Urinary bladder (tissue), 4 donors: ENCODE data around the gene CSF1R. TPM values are rescaled to one million over a fixed set of nuclear protein-coding genes. Genes with fewer than 3 reads are reported as not detected.

Experiments
- DNase-seq: peaks from one replicate; pipeline ENCODE4 v3.0.0-alpha.2; 2015; ENCODE audit errors: extremely low spot score
- H3K27ac ChIP-seq: one replicate; pipeline ENCODE4 v1.5.1; 2013; ENCODE audit warnings: low read depth, mild to moderate bottlenecking, moderate library complexity
- H3K36me3 ChIP-seq: one replicate; pipeline ENCODE4 v1.6.1; 2013; ENCODE audit warnings: mild to moderate bottlenecking, moderate library complexity; ENCODE audit not compliant: insufficient read depth
- H3K4me1 ChIP-seq: one replicate; pipeline ENCODE4 v1.6.1; 2013; ENCODE audit warnings: mild to moderate bottlenecking, moderate library complexity; ENCODE audit not compliant: insufficient read depth
- H3K4me3 ChIP-seq: one replicate; pipeline ENCODE4 v1.5.1; 2013; ENCODE audit warnings: low read depth, low read length
- WGBS: extraction: QIAGEN DNeasy Blood & Tissue Kit; methylation state at CpG from one replicate; pipeline ENCODE4 v1.1.7; 2013; 5-methylcytosine and 5-hydroxymethylcytosine counted together
- polyA plus RNA-seq: library from polyadenylated mRNA; stranded (reverse); fragments of 200-250 nt; gene quantifications from one replicate; pipeline ENCODE4 v1.2.3, GENCODE V29; 2013
- total RNA-seq: library from RNA; depleted of rRNA; stranded (reverse); fragments of >200 nt; gene quantifications from one replicate; pipeline ENCODE4 v1.2.3, GENCODE V29; 2014
- donor health status: healthy with polysubstance abuse.
- donor health status: healthy.

CSF1R gene
- total RNA-seq (24.5 TPM), polyA plus RNA-seq (15.8 TPM)

- WGBS, result 85% methylated on average over 9 of the region's 9 CpGs
- H3K27ac ChIP-seq, result no peak within 1 kb of the TSS
- H3K4me1 ChIP-seq, result no peaks in the 10 kb centered on the region
- no peak for DNase-seq
- H3K36me3 ChIP-seq, result no peaks in the 10 kb centered on the region
- no peak within 1 kb of the TSS for H3K4me3 ChIP-seq
These were observed at the start of gene CSF1R for GRCh38 chr5:150085950-150086715. Gene CSF1R (minus strand): TSS chr5:150086554. CDS start chr5:150086427, 127 bp downstream.

- Histone ChIP-seq H3K4me3 (no peak overlapping the region), H3K4me1 (no peaks in the 10 kb centered on the region), H3K27ac (no peak overlapping the region), H3K36me3 (no peaks in the 10 kb centered on the region)
- 86% methylated on average over 21 of the region's 21 CpGs for WGBS
- no peak for DNase-seq
These were observed 49.4 kb upstream of the CSF1R start for GRCh38 chr5:150135557-150136304.

GRCh38 chr5:150134198-150134588 is 47.8 kb upstream of the CSF1R start:
- Histone ChIP-seq H3K4me3 (no peak overlapping the region), H3K27ac (no peak overlapping the region), H3K4me1 (no peaks in the 10 kb centered on the region), H3K36me3 (no peaks in the 10 kb centered on the region)
- WGBS, result 65% methylated on average over 7 of the region's 7 CpGs
- DNase-seq, result no peak

GRCh38 chr5:150133581-150134197 is 47.3 kb upstream of the CSF1R start:
- WGBS, result 79% methylated on average over 16 of the region's 16 CpGs
- Histone ChIP-seq H3K4me1 (no peaks in the 10 kb centered on the region), H3K27ac (no peak overlapping the region), H3K4me3 (no peak overlapping the region), H3K36me3 (no peaks in the 10 kb centered on the region)
- DNase-seq, result no peak

- Histone ChIP-seq H3K4me1 (no peaks in the 10 kb centered on the region), H3K27ac (no peak overlapping the region), H3K36me3 (no peaks in the 10 kb centered on the region), H3K4me3 (no peak overlapping the region)
- 89% methylated on average over 22 of the region's 22 CpGs for WGBS
- DNase-seq, result no peak
These were observed 46.4 kb upstream of the CSF1R start for GRCh38 chr5:150132740-150133139.

- Histone ChIP-seq H3K27ac (no peak overlapping the region), H3K4me3 (no peak overlapping the region), H3K36me3 (no peaks in the 10 kb centered on the region), H3K4me1 (no peaks in the 10 kb centered on the region)
- WGBS, result 49% methylated on average over 12 of the region's 12 CpGs
- no peak for DNase-seq
These were observed 45.8 kb upstream of the CSF1R start for GRCh38 chr5:150131978-150132694.

GRCh38 chr5:150131461-150131860 is 45.1 kb upstream of the CSF1R start:
- Histone ChIP-seq H3K4me3 (no peak overlapping the region), H3K4me1 (no peaks in the 10 kb centered on the region), H3K36me3 (no peaks in the 10 kb centered on the region), H3K27ac (no peak overlapping the region)
- 88% methylated on average over 4 of the region's 4 CpGs for WGBS
- DNase-seq, result no peak

GRCh38 chr5:150130493-150130922 is 44.2 kb upstream of the CSF1R start:
- H3K4me1 ChIP-seq, result no peaks in the 10 kb centered on the region
- H3K27ac ChIP-seq, result no peak overlapping the region
- no peak for DNase-seq
- no peak overlapping the region for H3K4me3 ChIP-seq
- 75% methylated on average over 8 of the region's 8 CpGs for WGBS
- no peaks in the 10 kb centered on the region for H3K36me3 ChIP-seq

- no peaks in the 10 kb centered on the region for H3K4me1 ChIP-seq
- no peaks in the 10 kb centered on the region for H3K36me3 ChIP-seq
- H3K27ac ChIP-seq, result no peak overlapping the region
- 32% methylated on average over 25 of the region's 25 CpGs for WGBS
- DNase-seq, result no peak
- no peak overlapping the region for H3K4me3 ChIP-seq
These were observed 43.6 kb upstream of the CSF1R start for GRCh38 chr5:150129813-150130492.

GRCh38 chr5:150129454-150129812 is 43.1 kb upstream of the CSF1R start:
- no peak for DNase-seq
- no peaks in the 10 kb centered on the region for H3K4me1 ChIP-seq
- H3K36me3 ChIP-seq, result no peaks in the 10 kb centered on the region
- no peak overlapping the region for H3K27ac ChIP-seq
- 73% methylated on average over 8 of the region's 8 CpGs for WGBS
- H3K4me3 ChIP-seq, result no peak overlapping the region

- DNase-seq, result no peak
- no peak overlapping the region for H3K27ac ChIP-seq
- no peaks in the 10 kb centered on the region for H3K4me1 ChIP-seq
- no peaks in the 10 kb centered on the region for H3K36me3 ChIP-seq
- 91% methylated on average over 6 of the region's 6 CpGs for WGBS
- no peak overlapping the region for H3K4me3 ChIP-seq
These were observed 40.5 kb upstream of the CSF1R start for GRCh38 chr5:150126921-150127265.

- no peaks in the 10 kb centered on the region for H3K4me1 ChIP-seq
- H3K4me3 ChIP-seq, result no peak overlapping the region
- no peak for DNase-seq
- no peak overlapping the region for H3K27ac ChIP-seq
- no peaks in the 10 kb centered on the region for H3K36me3 ChIP-seq
- 88% methylated on average over 10 of the region's 10 CpGs for WGBS
These were observed 40.0 kb upstream of the CSF1R start for GRCh38 chr5:150126199-150126920.
